ENCODE measurements around the gene SLIT1.
A peak's percentile ranks its signal among the peaks of the same experiment; 100 is the strongest.

Gene SLIT1

GRCh38 chr10:97199152-97199551 lies 13.4 kb upstream of the SLIT1 start:
- DNase-seq: no peak

- no peak for DNase-seq
These were observed 11.3 kb upstream of the SLIT1 start for GRCh38 chr10:97197030-97197500.

GRCh38 chr10:97196223-97197029 lies 10.7 kb upstream of the SLIT1 start:
- peak; percentile 62 for DNase-seq

GRCh38 chr10:97195706-97196222 lies 10.0 kb upstream of the SLIT1 start:
- DNase-seq: no peak

- no peak for DNase-seq
These were observed 7.2 kb upstream of the SLIT1 start for GRCh38 chr10:97192952-97193435.

GRCh38 chr10:97190450-97190849 lies 4.7 kb upstream of the SLIT1 start:
- no peak for DNase-seq

- DNase-seq: no peak
These were observed 2.5 kb upstream of the SLIT1 start for GRCh38 chr10:97188261-97188711.

GRCh38 chr10:97186911-97187310 lies 1.2 kb upstream of the SLIT1 start:
- no peak for DNase-seq

- DNase-seq: no peak
These were observed 811 bp downstream of the SLIT1 start for GRCh38 chr10:97184971-97185325.

GRCh38 chr10:97183314-97183713 lies 2.4 kb downstream of the SLIT1 start:
- DNase-seq: no peak

- no peak for DNase-seq
These were observed 3.3 kb downstream of the SLIT1 start for GRCh38 chr10:97182288-97182990.

- DNase-seq: no peak
These were observed 4.8 kb downstream of the SLIT1 start for GRCh38 chr10:97180986-97181385.

GRCh38 chr10:97180363-97180755 lies 5.4 kb downstream of the SLIT1 start:
- DNase-seq: no peak

GRCh38 chr10:97179731-97180362 lies 5.9 kb downstream of the SLIT1 start:
- DNase-seq: peak; percentile 16

- DNase-seq: no peak
These were observed 6.4 kb downstream of the SLIT1 start for GRCh38 chr10:97179311-97179710.

- DNase-seq: no peak
These were observed 7.7 kb downstream of the SLIT1 start for GRCh38 chr10:97178074-97178473.

GRCh38 chr10:97176226-97176625 lies 9.5 kb downstream of the SLIT1 start:
- DNase-seq: no peak

GRCh38 chr10:97175586-97175985 lies 10.2 kb downstream of the SLIT1 start:
- no peak for DNase-seq

- no peak for DNase-seq
These were observed 10.8 kb downstream of the SLIT1 start for GRCh38 chr10:97174941-97175340.

GRCh38 chr10:97174276-97174775 lies 11.4 kb downstream of the SLIT1 start:
- no peak for DNase-seq

GRCh38 chr10:97173036-97173435 lies 12.7 kb downstream of the SLIT1 start:
- DNase-seq: no peak

GRCh38 chr10:97171001-97171400 lies 14.8 kb downstream of the SLIT1 start:
- DNase-seq: no peak

Measured in EL (cell line).